ENCODE results near the gene OR2J2. TPM values are rescaled to one million over a fixed set of nuclear protein-coding genes. Genes with fewer than 3 reads are reported as not detected.
"Not testable (repeated sequence)": the region's sequence is repeated elsewhere in the genome, so short reads cannot be mapped to it uniquely, and the experiment has no call there.

Gene OR2J2
- total and polyA plus RNA-seq, 2 of the 4 experiments (the other 2 are of a cell fraction), result not detected

GRCh38 chr6:29147074-29147473, 23.6 kb upstream of the OR2J2 start:
- H3K14ac ChIP-seq (replicated peaks; ENCODE audit: low read depth, low read length), result no peak overlapping the region
- dilution Hi-C loops (cut with HindIII; ENCODE audit: low sequenced_read_pairs, unreplicated experiment) (no loop called here), intact Hi-C loops (cut with micrococcal nuclease) (no loop called here), in situ Hi-C loops (cut with MboI; ENCODE audit: low sequenced_read_pairs) (no loop called here)
- H3K36me3 ChIP-seq (ENCODE audit: control insufficient read depth, insufficient read depth, low read length), result no peaks in the 10 kb centered on the region
- no peak overlapping the region for H2BK15ac ChIP-seq (ENCODE audit: low read depth, low read length)
- H3K27me3 ChIP-seq (ENCODE audit: control insufficient read depth, insufficient read depth, low read length), result no peaks in the 10 kb centered on the region
- no peak overlapping the region for H2BK120ac ChIP-seq (ENCODE audit: low read depth, low read length)
- no peak overlapping the region for H4K91ac ChIP-seq (ENCODE audit: insufficient read depth, low read depth, low read length)
- H3K9ac ChIP-seq (ENCODE audit: low read depth, low read length), result no peak overlapping the region
- H4K5ac ChIP-seq (ENCODE audit: low read depth, low read length), result no peak overlapping the region
- H3K9me3 ChIP-seq (ENCODE audit: control insufficient read depth, insufficient read depth, low read length), result peaks cover 4% of the 10 kb centered on the region; the same call in 1 of the 2 replicates
- no peaks in the 10 kb centered on the region for H4K20me1 ChIP-seq (ENCODE audit: insufficient read depth, low read length)
- WGBS, 2 experiments (ENCODE audit: extremely low coverage in 2 of 2, insufficient read length in 1 of 2), result no CpG with 5 or more reads among the region's 3 CpGs
- H3K18ac ChIP-seq (ENCODE audit: low read depth, low read length), result no peak overlapping the region
- no peak for ATAC-seq (ENCODE audit: low read depth)
- no peak for TF ChIP-seq BHLHE40 (IDR thresholded peaks at IDR 0.05; ENCODE audit: low read depth, low read length)
- TF ChIP-seq CEBPB (IDR thresholded peaks at IDR 0.05; ENCODE audit: low read depth, low read length), result 0 out of 2 replicates have a peak, but pooled peaks have one; percentile 23
- TF ChIP-seq MXI1 (IDR thresholded peaks at IDR 0.05; ENCODE audit: borderline replicate concordance, low read depth, low read length), result no peak
- TF ChIP-seq MAZ (IDR thresholded peaks at IDR 0.05; ENCODE audit: borderline replicate concordance, low read depth, low read length), result no peak
- H2AK9ac ChIP-seq (replicated peaks; ENCODE audit: low read depth, low read length, poor library complexity), result no peak overlapping the region
- H2BK20ac ChIP-seq (ENCODE audit: low read depth, low read length), result no peak overlapping the region
- H3K9me1 ChIP-seq (ENCODE audit: insufficient read depth, low read length), result no peaks in the 10 kb centered on the region
- no peak overlapping the region for H3K23ac ChIP-seq (ENCODE audit: low read depth, low read length)
- no peaks in the 10 kb centered on the region for H3K79me1 ChIP-seq (ENCODE audit: low read depth in 1 of 2, low read length in 2 of 2)
- no peak overlapping the region for H3K56ac ChIP-seq (ENCODE audit: extremely low read depth, insufficient read depth, low read length)
- CTCF ChIA-PET, result no interaction called here
- H4K8ac ChIP-seq (ENCODE audit: low read depth in 2 of 2, low read length in 2 of 2), result no peak overlapping the region
- BruUV-seq (replicated peaks), result no TSS peak
- H3K4ac ChIP-seq (ENCODE audit: low read depth, low read length), result no peak overlapping the region
- no peaks in the 10 kb centered on the region for H3K4me1 ChIP-seq (ENCODE audit: control insufficient read depth, insufficient read depth, low read length)
- POLR2A ChIA-PET (ENCODE audit: unreplicated experiment), result no interaction called here
- H2BK5ac ChIP-seq (ENCODE audit: low read depth, low read length, poor library complexity, severe bottlenecking), result no peak overlapping the region
- H3K4me2 ChIP-seq (ENCODE audit: low read depth, low read length), result no peak overlapping the region
- no peak overlapping the region for H2AFZ ChIP-seq (replicated peaks; ENCODE audit: low read length, poor library complexity)
- no peak overlapping the region for H3K4me3 ChIP-seq (ENCODE audit: insufficient read depth, low read depth, low read length)
- H2AK5ac ChIP-seq (ENCODE audit: low read depth, low read length), result no peak overlapping the region
- H3K27ac ChIP-seq (ENCODE audit: insufficient read depth, low read length), result no peak overlapping the region
- no peak for DNase-seq

GRCh38 chr6:29149444-29149843, 21.3 kb upstream of the OR2J2 start:
- H3K36me3 ChIP-seq (ENCODE audit: control insufficient read depth, insufficient read depth, low read length); H2BK5ac ChIP-seq (ENCODE audit: low read depth, low read length, poor library complexity, severe bottlenecking); H3K27ac ChIP-seq (ENCODE audit: insufficient read depth, low read length); H3K4ac ChIP-seq (ENCODE audit: low read depth, low read length); H3K27me3 ChIP-seq (ENCODE audit: control insufficient read depth, insufficient read depth, low read length); H2AFZ ChIP-seq (replicated peaks; ENCODE audit: low read length, poor library complexity); POLR2A ChIA-PET (ENCODE audit: unreplicated experiment); H3K4me1 ChIP-seq (ENCODE audit: control insufficient read depth, insufficient read depth, low read length); intact Hi-C loops (cut with micrococcal nuclease); CTCF ChIA-PET; H3K23ac ChIP-seq (ENCODE audit: low read depth, low read length); H2BK20ac ChIP-seq (ENCODE audit: low read depth, low read length); H4K20me1 ChIP-seq (ENCODE audit: insufficient read depth, low read length); dilution Hi-C loops (cut with HindIII; ENCODE audit: low sequenced_read_pairs, unreplicated experiment); H4K91ac ChIP-seq (ENCODE audit: insufficient read depth, low read depth, low read length); H4K5ac ChIP-seq (ENCODE audit: low read depth, low read length); H2BK15ac ChIP-seq (ENCODE audit: low read depth, low read length); H3K9ac ChIP-seq (ENCODE audit: low read depth, low read length); H3K14ac ChIP-seq (replicated peaks; ENCODE audit: low read depth, low read length); H2AK5ac ChIP-seq (ENCODE audit: low read depth, low read length); H3K9me1 ChIP-seq (ENCODE audit: insufficient read depth, low read length); H4K8ac ChIP-seq (ENCODE audit: low read depth in 2 of 2, low read length in 2 of 2); H3K9me3 ChIP-seq (ENCODE audit: control insufficient read depth, insufficient read depth, low read length); ATAC-seq (ENCODE audit: low read depth); H3K79me1 ChIP-seq (ENCODE audit: low read depth in 1 of 2, low read length in 2 of 2); H3K4me3 ChIP-seq (ENCODE audit: insufficient read depth, low read depth, low read length); in situ Hi-C loops (cut with MboI; ENCODE audit: low sequenced_read_pairs); H3K4me2 ChIP-seq (ENCODE audit: low read depth, low read length); H2BK120ac ChIP-seq (ENCODE audit: low read depth, low read length); H3K18ac ChIP-seq (ENCODE audit: low read depth, low read length); H2AK9ac ChIP-seq (replicated peaks; ENCODE audit: low read depth, low read length, poor library complexity); BruUV-seq (replicated peaks); DNase-seq; H3K56ac ChIP-seq (ENCODE audit: extremely low read depth, insufficient read depth, low read length): not testable (repeated sequence)
- WGBS, 2 experiments (ENCODE audit: extremely low coverage in 2 of 2, insufficient read length in 1 of 2), result no CpG with 5 or more reads among the region's 3 CpGs

Measured in IMR-90 (cell line).